Endothelial cell (in vitro differentiated cells): ENCODE measurements around the gene MAZ. TPM values are rescaled to one million over a fixed set of nuclear protein-coding genes. Genes with fewer than 3 reads are reported as not detected.

Experiments used
- DNase-seq: peaks from one replicate; pipeline ENCODE4 v3.0.0; 2021; ENCODE audit warnings: low spot score
- H3K27ac Mint-ChIP-seq: one replicate; pipeline ENCODE4 v1.8.0; 2021; ENCODE audit warnings: mixed read lengths, inconsistent platforms; ENCODE audit not compliant: unreplicated experiment
- H3K27me3 Mint-ChIP-seq: one replicate; pipeline ENCODE4 v1.8.0; 2021; ENCODE audit warnings: mild to moderate bottlenecking, moderate library complexity, mixed read lengths, inconsistent platforms; ENCODE audit not compliant: unreplicated experiment
- H3K36me3 Mint-ChIP-seq: one replicate; pipeline ENCODE4 v1.8.0; 2021; ENCODE audit warnings: mild to moderate bottlenecking, low read depth, mixed read lengths, inconsistent platforms; ENCODE audit not compliant: unreplicated experiment
- H3K4me1 Mint-ChIP-seq: one replicate; pipeline ENCODE4 v1.8.0; 2021; ENCODE audit warnings: mild to moderate bottlenecking, mixed read lengths, inconsistent platforms; ENCODE audit not compliant: unreplicated experiment
- H3K4me3 Mint-ChIP-seq: one replicate; pipeline ENCODE4 v1.8.0; 2021; ENCODE audit warnings: mild to moderate bottlenecking, mixed read lengths, inconsistent platforms; ENCODE audit not compliant: unreplicated experiment
- H3K9me3 Mint-ChIP-seq: one replicate; pipeline ENCODE4 v1.8.0; 2021; ENCODE audit warnings: mixed read lengths, inconsistent platforms; ENCODE audit not compliant: unreplicated experiment
- total RNA-seq: library from RNA; stranded (reverse); fragmentation: NEBNext Ultra II Directional; extraction: Animal tissue kit (Norgen Biotek cat#: 25700); gene quantifications from one replicate; pipeline ENCODE4 v1.2.1, GENCODE V29; 2021; ENCODE audit not compliant: unreplicated experiment
- TF ChIP-seq, protein P1 (sequence below): fragments of 200-600 bp; sonication (generic); IDR thresholded peaks from one replicate; pipeline ENCODE4 v1.5.0; 2021; ENCODE audit warnings: antibody characterized with exemption; ENCODE audit not compliant: unreplicated experiment

Gene MAZ
- total RNA-seq, 1 donor from 2014 or later, result 407 TPM

GRCh38 chr16:29819506-29819905 lies 13.2 kb downstream of the MAZ start:
- TF ChIP-seq, protein P1, sequence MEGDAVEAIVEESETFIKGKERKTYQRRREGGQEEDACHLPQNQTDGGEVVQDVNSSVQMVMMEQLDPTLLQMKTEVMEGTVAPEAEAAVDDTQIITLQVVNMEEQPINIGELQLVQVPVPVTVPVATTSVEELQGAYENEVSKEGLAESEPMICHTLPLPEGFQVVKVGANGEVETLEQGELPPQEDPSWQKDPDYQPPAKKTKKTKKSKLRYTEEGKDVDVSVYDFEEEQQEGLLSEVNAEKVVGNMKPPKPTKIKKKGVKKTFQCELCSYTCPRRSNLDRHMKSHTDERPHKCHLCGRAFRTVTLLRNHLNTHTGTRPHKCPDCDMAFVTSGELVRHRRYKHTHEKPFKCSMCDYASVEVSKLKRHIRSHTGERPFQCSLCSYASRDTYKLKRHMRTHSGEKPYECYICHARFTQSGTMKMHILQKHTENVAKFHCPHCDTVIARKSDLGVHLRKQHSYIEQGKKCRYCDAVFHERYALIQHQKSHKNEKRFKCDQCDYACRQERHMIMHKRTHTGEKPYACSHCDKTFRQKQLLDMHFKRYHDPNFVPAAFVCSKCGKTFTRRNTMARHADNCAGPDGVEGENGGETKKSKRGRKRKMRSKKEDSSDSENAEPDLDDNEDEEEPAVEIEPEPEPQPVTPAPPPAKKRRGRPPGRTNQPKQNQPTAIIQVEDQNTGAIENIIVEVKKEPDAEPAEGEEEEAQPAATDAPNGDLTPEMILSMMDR, result no peak
- Mint-ChIP-seq H3K36me3 (peaks cover 20% of the 10 kb centered on the region), H3K27me3 (peaks cover 8% of the 10 kb centered on the region), H3K4me1 (peaks cover 31% of the 10 kb centered on the region), H3K27ac (peak overlapping the region; percentile 36), H3K4me3 (peak overlapping the region; percentile 40), H3K9me3 (no peaks in the 10 kb centered on the region)
- no peak for DNase-seq

DNA sequence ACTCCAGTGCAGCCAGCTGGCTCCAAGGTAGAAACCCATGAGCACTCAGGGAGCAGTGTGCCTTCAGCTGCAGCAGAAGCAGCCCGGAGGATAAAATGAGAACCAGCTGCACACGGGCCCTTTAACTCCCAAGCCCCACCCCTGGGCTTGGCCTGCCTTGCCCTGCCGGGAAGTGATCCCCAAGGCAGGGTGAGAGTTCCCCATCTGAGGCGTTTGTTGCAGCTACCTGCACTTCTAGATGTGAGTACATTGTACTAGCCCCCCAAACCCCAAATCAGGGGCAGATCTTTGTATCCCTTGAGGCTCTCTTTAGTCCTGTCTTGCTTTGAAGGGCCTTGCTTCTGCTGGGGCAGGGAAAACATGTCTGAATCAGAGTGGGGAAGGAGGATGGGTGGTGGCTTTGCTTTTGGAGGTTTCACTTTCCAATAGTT lies 14.0 kb downstream of the MAZ start, which contains the start of gene MVP:
Gene MVP, plus strand, starts transcription at position 192 of the 431 bp plus-strand sequence. CDS start 10,088 bp downstream, outside the sequence.
- Mint-ChIP-seq H3K27me3 (peaks cover 11% of the 10 kb centered on the region), H3K36me3 (peaks cover 20% of the 10 kb centered on the region), H3K9me3 (no peaks in the 10 kb centered on the region), H3K4me3 (peak within 1 kb of the TSS; percentile 68), H3K27ac (peak within 1 kb of the TSS; percentile 36), H3K4me1 (peaks cover 27% of the 10 kb centered on the region)
- DNase-seq, result no peak
- TF ChIP-seq, protein P1, result no peak

DNA sequence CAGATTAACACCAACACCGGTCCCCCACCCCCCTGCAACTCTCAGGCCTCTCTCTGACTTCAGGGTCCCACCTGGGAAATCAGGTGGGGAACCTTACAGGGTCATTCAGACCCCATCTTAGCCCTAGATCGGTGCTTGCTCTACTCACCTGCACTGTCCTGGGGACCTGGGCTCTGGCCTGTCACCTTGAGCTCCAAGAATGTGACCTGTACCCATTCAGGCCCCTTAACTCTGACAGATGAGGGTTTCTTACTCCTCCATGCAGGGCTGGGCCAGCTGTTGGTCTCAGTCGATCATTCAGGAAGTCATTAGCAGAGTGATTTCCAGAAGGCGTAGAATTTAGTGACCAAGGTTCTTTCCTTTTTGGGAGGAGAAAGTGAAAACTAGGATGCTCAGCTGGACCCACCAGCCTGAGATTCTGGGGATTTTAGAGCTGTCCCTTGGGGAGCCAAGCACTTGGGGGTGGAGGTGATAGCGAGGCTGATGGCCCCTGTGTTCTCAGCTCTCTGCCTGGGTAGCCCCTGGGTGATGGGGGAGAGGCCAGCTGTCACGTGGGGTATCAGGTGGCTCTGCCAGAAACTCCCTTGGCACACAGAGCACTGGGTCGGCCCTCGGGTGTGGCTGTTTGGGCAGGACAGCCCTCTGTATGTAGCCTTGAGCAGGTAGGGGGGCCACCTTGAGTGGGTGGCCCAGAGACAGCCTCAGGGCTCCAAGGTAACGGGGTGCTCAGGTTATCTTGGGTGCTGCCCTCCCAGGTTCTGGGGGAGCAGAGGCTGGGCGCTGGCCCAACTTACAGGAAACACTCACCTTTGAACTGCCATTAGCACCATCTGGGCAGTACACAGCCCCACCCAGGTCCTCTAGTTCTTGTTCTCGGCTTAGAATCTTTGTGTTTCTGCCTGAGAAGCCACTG lies 14.7 kb downstream of the MAZ start:
- TF ChIP-seq, protein P1, result no peak
- H3K36me3 Mint-ChIP-seq, result peaks cover 20% of the 10 kb centered on the region
- no peak for DNase-seq
- H3K4me1 Mint-ChIP-seq, result peaks cover 26% of the 10 kb centered on the region
- H3K4me3 Mint-ChIP-seq, result no peak overlapping the region
- H3K9me3 Mint-ChIP-seq, result no peaks in the 10 kb centered on the region
- H3K27ac Mint-ChIP-seq, result no peak overlapping the region
- peaks cover 10% of the 10 kb centered on the region for H3K27me3 Mint-ChIP-seq

DNA sequence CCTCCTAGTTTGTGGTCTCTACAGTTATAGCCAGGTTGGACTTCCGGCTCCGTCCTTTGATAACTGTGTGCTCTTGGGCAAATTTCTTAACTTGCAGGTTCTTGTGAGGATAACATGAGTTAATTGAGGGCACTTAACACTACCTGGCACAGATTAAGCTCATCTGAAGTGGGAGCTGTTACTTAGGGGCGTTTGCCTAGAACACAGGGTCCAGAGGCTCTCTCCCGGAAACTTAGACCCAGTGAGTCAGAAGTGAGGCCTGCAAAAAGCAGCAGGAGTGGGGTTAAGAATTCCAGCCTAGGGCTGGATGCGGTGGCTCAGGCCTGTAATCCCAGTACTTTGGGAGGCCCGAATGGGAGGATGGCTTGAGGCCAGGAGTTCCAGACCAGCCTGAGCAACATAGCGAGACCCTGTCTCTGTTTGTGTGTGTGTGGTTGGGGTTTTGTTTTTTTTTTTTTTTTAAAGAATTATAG lies 15.3 kb downstream of the MAZ start:
- no peak overlapping the region for H3K4me3 Mint-ChIP-seq
- no peaks in the 10 kb centered on the region for H3K9me3 Mint-ChIP-seq
- peaks cover 20% of the 10 kb centered on the region for H3K36me3 Mint-ChIP-seq
- H3K27ac Mint-ChIP-seq, result no peak overlapping the region
- peaks cover 9% of the 10 kb centered on the region for H3K27me3 Mint-ChIP-seq
- TF ChIP-seq, protein P1, result no peak
- H3K4me1 Mint-ChIP-seq, result peaks cover 26% of the 10 kb centered on the region
- no peak for DNase-seq
